DND-41 (cell line): ENCODE measurements around the gene ZNF195.
"Not testable (repeated sequence)": the region's sequence is repeated elsewhere in the genome, so short reads cannot be mapped to it uniquely, and the experiment has no call there.

Experiments used
- EZH2 ChIP-seq: IDR thresholded peaks from 3 replicates; pipeline ENCODE4 v1.6.1; 2012; ENCODE audit warnings: borderline replicate concordance, low read depth, mild to moderate bottlenecking, moderate library complexity, low read length, inconsistent platforms; ENCODE audit not compliant: severe bottlenecking
- TF ChIP-seq, protein P1 (sequence below): IDR thresholded peaks from 2 replicates; pipeline ENCODE4 v1.5.1; 2012; ENCODE audit warnings: borderline replicate concordance, low read length, moderate library complexity, mild to moderate bottlenecking; ENCODE audit not compliant: poor library complexity, severe bottlenecking; ENCODE audit errors: extremely low read depth

GRCh38 chr11:3422380-3423137, 43.6 kb upstream of the ZNF195 start:
- TF ChIP-seq, protein P1, sequence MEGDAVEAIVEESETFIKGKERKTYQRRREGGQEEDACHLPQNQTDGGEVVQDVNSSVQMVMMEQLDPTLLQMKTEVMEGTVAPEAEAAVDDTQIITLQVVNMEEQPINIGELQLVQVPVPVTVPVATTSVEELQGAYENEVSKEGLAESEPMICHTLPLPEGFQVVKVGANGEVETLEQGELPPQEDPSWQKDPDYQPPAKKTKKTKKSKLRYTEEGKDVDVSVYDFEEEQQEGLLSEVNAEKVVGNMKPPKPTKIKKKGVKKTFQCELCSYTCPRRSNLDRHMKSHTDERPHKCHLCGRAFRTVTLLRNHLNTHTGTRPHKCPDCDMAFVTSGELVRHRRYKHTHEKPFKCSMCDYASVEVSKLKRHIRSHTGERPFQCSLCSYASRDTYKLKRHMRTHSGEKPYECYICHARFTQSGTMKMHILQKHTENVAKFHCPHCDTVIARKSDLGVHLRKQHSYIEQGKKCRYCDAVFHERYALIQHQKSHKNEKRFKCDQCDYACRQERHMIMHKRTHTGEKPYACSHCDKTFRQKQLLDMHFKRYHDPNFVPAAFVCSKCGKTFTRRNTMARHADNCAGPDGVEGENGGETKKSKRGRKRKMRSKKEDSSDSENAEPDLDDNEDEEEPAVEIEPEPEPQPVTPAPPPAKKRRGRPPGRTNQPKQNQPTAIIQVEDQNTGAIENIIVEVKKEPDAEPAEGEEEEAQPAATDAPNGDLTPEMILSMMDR = peak; percentile 6
- not testable (repeated sequence) for TF ChIP-seq EZH2
